Endothelial cell (in vitro differentiated cells): ENCODE data around the gene CFAP61. TPM values are rescaled to one million over a fixed set of nuclear protein-coding genes. Genes with fewer than 3 reads are reported as not detected.

Experiments
- DNase-seq: peaks from one replicate; pipeline ENCODE4 v3.0.0; 2021; ENCODE audit warnings: low spot score
- H3K27ac Mint-ChIP-seq: one replicate; pipeline ENCODE4 v1.8.0; 2021; ENCODE audit warnings: mixed read lengths, inconsistent platforms; ENCODE audit not compliant: unreplicated experiment
- H3K27me3 Mint-ChIP-seq: one replicate; pipeline ENCODE4 v1.8.0; 2021; ENCODE audit warnings: mild to moderate bottlenecking, moderate library complexity, mixed read lengths, inconsistent platforms; ENCODE audit not compliant: unreplicated experiment
- H3K36me3 Mint-ChIP-seq: one replicate; pipeline ENCODE4 v1.8.0; 2021; ENCODE audit warnings: mild to moderate bottlenecking, low read depth, mixed read lengths, inconsistent platforms; ENCODE audit not compliant: unreplicated experiment
- H3K4me1 Mint-ChIP-seq: one replicate; pipeline ENCODE4 v1.8.0; 2021; ENCODE audit warnings: mild to moderate bottlenecking, mixed read lengths, inconsistent platforms; ENCODE audit not compliant: unreplicated experiment
- H3K4me3 Mint-ChIP-seq: one replicate; pipeline ENCODE4 v1.8.0; 2021; ENCODE audit warnings: mild to moderate bottlenecking, mixed read lengths, inconsistent platforms; ENCODE audit not compliant: unreplicated experiment
- H3K9me3 Mint-ChIP-seq: one replicate; pipeline ENCODE4 v1.8.0; 2021; ENCODE audit warnings: mixed read lengths, inconsistent platforms; ENCODE audit not compliant: unreplicated experiment
- CTCF ChIP-seq: fragments of 200-600 bp; sonication (generic); IDR thresholded peaks from one replicate; pipeline ENCODE4 v1.5.0; 2021; ENCODE audit warnings: antibody characterized with exemption; ENCODE audit not compliant: unreplicated experiment
- total RNA-seq: library from RNA; stranded (reverse); fragmentation: NEBNext Ultra II Directional; extraction: Animal tissue kit (Norgen Biotek cat#: 25700); gene quantifications from one replicate; pipeline ENCODE4 v1.2.1, GENCODE V29; 2021; ENCODE audit not compliant: unreplicated experiment

The CFAP61 gene
- total RNA-seq, 1 donor from 2014 or later: not detected

- no peak for DNase-seq
- no peak for TF ChIP-seq CTCF
- H3K27ac Mint-ChIP-seq: no peak overlapping the region
- peaks cover 5% of the 10 kb centered on the region for H3K4me1 Mint-ChIP-seq
- H3K36me3 Mint-ChIP-seq: no peaks in the 10 kb centered on the region
- no peak overlapping the region for H3K4me3 Mint-ChIP-seq
- H3K27me3 Mint-ChIP-seq: peaks cover 1% of the 10 kb centered on the region
- no peaks in the 10 kb centered on the region for H3K9me3 Mint-ChIP-seq
These were observed 166.7 kb downstream of the CFAP61 start for GRCh38 chr20:20219016-20219415.

GRCh38 chr20:20220134-20220533, 167.8 kb downstream of the CFAP61 start:
- H3K36me3 Mint-ChIP-seq: no peaks in the 10 kb centered on the region
- DNase-seq: no peak
- no peak overlapping the region for H3K4me3 Mint-ChIP-seq
- H3K9me3 Mint-ChIP-seq: no peaks in the 10 kb centered on the region
- H3K27me3 Mint-ChIP-seq: peaks cover 1% of the 10 kb centered on the region
- H3K27ac Mint-ChIP-seq: no peak overlapping the region
- TF ChIP-seq CTCF: no peak
- H3K4me1 Mint-ChIP-seq: peaks cover 2% of the 10 kb centered on the region

GRCh38 chr20:20223981-20224380, 171.6 kb downstream of the CFAP61 start:
- Mint-ChIP-seq H3K4me3 (no peak overlapping the region), H3K27ac (no peak overlapping the region), H3K9me3 (no peaks in the 10 kb centered on the region), H3K27me3 (peaks cover 1% of the 10 kb centered on the region), H3K36me3 (no peaks in the 10 kb centered on the region), H3K4me1 (no peaks in the 10 kb centered on the region)
- DNase-seq: no peak
- TF ChIP-seq CTCF: no peak

GRCh38 chr20:20224806-20225205, 172.5 kb downstream of the CFAP61 start:
- TF ChIP-seq CTCF: no peak
- Mint-ChIP-seq H3K36me3 (no peaks in the 10 kb centered on the region), H3K4me3 (no peak overlapping the region), H3K27me3 (peaks cover 1% of the 10 kb centered on the region), H3K9me3 (no peaks in the 10 kb centered on the region), H3K27ac (no peak overlapping the region), H3K4me1 (no peaks in the 10 kb centered on the region)
- DNase-seq: no peak

- Mint-ChIP-seq H3K27ac (no peak overlapping the region), H3K4me3 (no peak overlapping the region), H3K36me3 (no peaks in the 10 kb centered on the region), H3K9me3 (no peaks in the 10 kb centered on the region), H3K27me3 (peaks cover 1% of the 10 kb centered on the region), H3K4me1 (no peaks in the 10 kb centered on the region)
- TF ChIP-seq CTCF: no peak
- DNase-seq: no peak
These were observed 173.2 kb downstream of the CFAP61 start for GRCh38 chr20:20225325-20226043.
